Measurements from ENCODE around the gene MYH9. TPM values are rescaled to one million over a fixed set of nuclear protein-coding genes. Genes with fewer than 3 reads are reported as not detected.

MYH9 gene
- total and polyA plus RNA-seq, 2 donors (not counting 1 experiment from before 2014, with no cell fraction given), result 108 to 554 TPM

DNA sequence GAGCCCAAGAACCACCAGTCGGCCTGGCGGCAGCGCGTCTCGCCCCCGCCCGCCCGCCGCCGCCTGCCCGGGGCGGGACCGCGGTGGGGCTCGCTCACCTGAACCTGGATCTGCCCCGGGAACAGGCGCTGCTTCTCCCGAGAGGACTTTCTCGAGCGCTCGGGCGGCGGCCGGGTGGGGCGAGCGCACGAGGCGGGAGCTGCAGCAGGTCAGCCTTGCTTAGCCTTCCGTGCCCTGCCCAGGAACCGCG is 133 bp downstream of the MYH9 start:
- H3K4me1 Mint-ChIP-seq, result peaks cover 57% of the 10 kb centered on the region
- H3K4me1 ChIP-seq (ENCODE audit: control insufficient read depth in 2 of 2, insufficient read depth in 2 of 2, low read length in 2 of 2), result peaks cover 60 to 70% of the 10 kb centered on the region in 2 donors
- WGBS (ENCODE audit: insufficient coverage), result under 1% methylated on average over 31 of the region's 31 CpGs

More for the DNA sequence above, 133 bp downstream of the MYH9 start:
- H4K20me1 ChIP-seq (ENCODE audit: control insufficient read depth, insufficient read depth, low read length, poor library complexity, severe bottlenecking), result peaks cover 45% of the 10 kb centered on the region
- H3K27me3 ChIP-seq (replicated peaks in 1 of 4; ENCODE audit: control extremely low read depth in 1 of 4, control insufficient read depth in 3 of 4, insufficient read depth in 4 of 4, low read length in 3 of 4), result no peaks in the 10 kb centered on the region
- TF ChIP-seq, protein P1, sequence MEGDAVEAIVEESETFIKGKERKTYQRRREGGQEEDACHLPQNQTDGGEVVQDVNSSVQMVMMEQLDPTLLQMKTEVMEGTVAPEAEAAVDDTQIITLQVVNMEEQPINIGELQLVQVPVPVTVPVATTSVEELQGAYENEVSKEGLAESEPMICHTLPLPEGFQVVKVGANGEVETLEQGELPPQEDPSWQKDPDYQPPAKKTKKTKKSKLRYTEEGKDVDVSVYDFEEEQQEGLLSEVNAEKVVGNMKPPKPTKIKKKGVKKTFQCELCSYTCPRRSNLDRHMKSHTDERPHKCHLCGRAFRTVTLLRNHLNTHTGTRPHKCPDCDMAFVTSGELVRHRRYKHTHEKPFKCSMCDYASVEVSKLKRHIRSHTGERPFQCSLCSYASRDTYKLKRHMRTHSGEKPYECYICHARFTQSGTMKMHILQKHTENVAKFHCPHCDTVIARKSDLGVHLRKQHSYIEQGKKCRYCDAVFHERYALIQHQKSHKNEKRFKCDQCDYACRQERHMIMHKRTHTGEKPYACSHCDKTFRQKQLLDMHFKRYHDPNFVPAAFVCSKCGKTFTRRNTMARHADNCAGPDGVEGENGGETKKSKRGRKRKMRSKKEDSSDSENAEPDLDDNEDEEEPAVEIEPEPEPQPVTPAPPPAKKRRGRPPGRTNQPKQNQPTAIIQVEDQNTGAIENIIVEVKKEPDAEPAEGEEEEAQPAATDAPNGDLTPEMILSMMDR (IDR thresholded peaks at IDR 0.05), result no peak
- no peak for TF ChIP-seq EZH2 (IDR thresholded peaks at IDR 0.05; ENCODE audit: borderline replicate concordance, insufficient read depth, low read depth, low read length, poor library complexity, severe bottlenecking)
- H3K9me3 Mint-ChIP-seq (ENCODE audit: insufficient read depth), result no peaks in the 10 kb centered on the region
- H3K4me3 Mint-ChIP-seq, result peak overlapping the region; percentile 81
- H3K79me2 ChIP-seq (ENCODE audit: control insufficient read depth, insufficient read depth, low read length), result peaks cover 72% of the 10 kb centered on the region
- H3K27ac Mint-ChIP-seq, result peak overlapping the region; percentile 92
- H3K9ac ChIP-seq (ENCODE audit: low read length), result peak overlapping the region; percentile 82
- H3K4me2 ChIP-seq (replicated peaks; ENCODE audit: low read depth, low read length, poor library complexity, severe bottlenecking), result peak overlapping the region; percentile 92
- peaks cover 0 to 9% of the 10 kb centered on the region in 2 experiments for H3K36me3 ChIP-seq (replicated peaks in 1 of 2; ENCODE audit: control extremely low read depth in 1 of 2, control insufficient read depth in 1 of 2, extremely low read depth in 1 of 2, insufficient read depth in 2 of 2, low read length in 1 of 2)
- intact Hi-C loops (cut with micrococcal nuclease), result loop anchor here (2.0 to 5.0 kb wide), 3 partner anchors 17 to 140 kb away; partner anchors contain the start of gene EIF3D
- ATAC-seq (ENCODE audit: low read depth) (no peak), DNase-seq (no peak)
- ChIA-PET CTCF (interaction anchor here (1.0 to 2.7 kb wide), 10 partner anchors 8 to 87 kb away, joined by 3 to 13 read pairs (median 4); no protein-coding TSS in a partner anchor), POLR2A (interaction anchor here (0.9 to 2.6 kb wide), 9 partner anchors 10 to 94 kb away, joined by 4 to 13 read pairs (median 8); partner anchors contain the start of gene TXN2)
- no peaks in the 10 kb centered on the region for H3K27me3 Mint-ChIP-seq
- peak overlapping the region; percentile 63 for H2AFZ ChIP-seq (ENCODE audit: insufficient read depth, low read depth, low read length, poor library complexity, severe bottlenecking)
- H3K9me3 ChIP-seq (ENCODE audit: control extremely low read depth in 1 of 3, control insufficient read depth in 2 of 3, insufficient read depth in 1 of 3, low read length in 2 of 3), result peaks cover 0 to 6% (median 0%) of the 10 kb centered on the region in 3 donors
- peak overlapping the region; percentile 11 to 95 (median 81) for H3K4me3 ChIP-seq (ENCODE audit: control extremely low read depth in 1 of 5, extremely low read depth in 1 of 5, insufficient read depth in 1 of 5, low read depth in 2 of 5, low read length in 4 of 5)
- peak overlapping the region; percentile 41 to 93 for H3K27ac ChIP-seq (ENCODE audit: low read length in 2 of 2)
